Activated CD4-positive, alpha-beta T cell treated with anti-CD3 and anti-CD28 coated beads for 4 hours (primary cell): ENCODE measurements around the gene SLC28A1.
"Not testable (repeated sequence)": the region's sequence is repeated elsewhere in the genome, so short reads cannot be mapped to it uniquely, and the experiment has no call there.

Experiments
- DNase-seq, 2 donors: peaks; one replicate each; pipeline ENCODE4 v3.0.0-alpha.2; 2020

SLC28A1 gene

DNA sequence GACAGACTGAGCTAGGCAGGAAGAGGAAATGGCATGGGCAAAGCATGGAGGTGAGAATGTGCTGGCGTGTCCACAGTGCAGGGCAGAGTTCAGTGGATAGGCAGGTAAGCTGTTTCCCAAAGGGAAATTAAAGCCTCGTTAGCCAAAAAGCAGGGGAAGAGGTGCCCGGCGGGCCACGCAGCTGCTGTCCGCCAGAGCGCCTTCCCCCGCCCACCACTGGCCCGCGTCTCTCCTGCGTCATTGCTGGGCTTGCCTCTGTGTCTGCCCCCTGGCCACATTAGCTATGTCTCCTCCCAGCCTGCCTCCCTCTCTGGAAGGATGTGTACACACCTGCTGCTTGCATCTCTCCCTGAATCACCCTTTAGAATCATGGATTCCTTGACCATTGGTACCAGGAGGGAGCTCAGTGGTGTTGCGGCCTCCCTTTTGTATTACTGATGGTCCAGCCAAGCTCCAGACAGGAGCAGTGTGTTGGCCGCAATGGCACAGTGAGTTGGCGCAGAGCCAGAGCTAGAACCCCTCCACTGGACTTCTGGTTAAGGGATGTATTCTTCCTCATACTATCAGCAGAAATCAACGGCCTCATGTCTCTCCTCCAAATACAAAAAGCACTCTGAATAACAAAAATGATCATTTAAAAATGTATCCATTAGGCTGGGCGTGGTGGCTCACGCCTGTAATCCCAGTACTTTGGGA lies 26.6 kb downstream of the SLC28A1 start:
- DNase-seq, result no peak

DNA sequence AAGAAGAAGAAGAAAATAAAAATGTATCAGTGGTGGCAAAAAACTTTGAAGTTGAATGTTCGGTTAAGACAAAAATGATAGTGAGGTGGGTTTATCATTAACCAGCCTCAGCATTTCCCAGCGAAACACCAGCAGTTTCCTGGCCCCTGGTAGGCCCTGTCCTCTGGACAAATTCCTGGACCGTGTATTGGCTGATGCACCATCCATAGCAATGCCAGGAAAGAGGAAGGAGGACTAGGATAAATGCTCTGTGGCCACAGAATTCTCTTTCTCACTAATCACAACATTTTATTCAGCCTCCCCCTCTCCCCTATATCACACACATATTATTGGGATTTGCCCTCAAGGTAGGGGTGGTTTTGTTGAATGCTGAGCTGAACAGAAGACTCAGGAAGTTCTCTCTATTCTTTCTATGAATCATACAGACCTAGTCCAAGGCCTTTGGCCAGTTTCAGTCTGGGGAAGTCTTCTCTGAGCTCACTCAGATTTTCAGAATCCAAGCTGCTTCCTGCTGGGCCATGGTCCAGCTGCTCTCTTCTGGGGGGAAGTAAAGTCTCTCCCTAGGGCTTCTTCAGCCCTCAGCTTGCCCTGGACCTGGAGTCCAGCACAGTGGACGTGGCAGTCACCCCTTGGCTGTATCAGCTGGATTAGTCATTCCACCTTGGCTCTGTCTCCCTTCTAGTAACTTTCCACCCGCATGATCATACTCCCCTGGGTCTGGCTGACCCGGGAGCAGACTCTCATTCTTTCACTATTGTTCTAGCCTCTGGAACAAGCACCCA lies 27.6 kb downstream of the SLC28A1 start:
- DNase-seq, result no peak

DNA sequence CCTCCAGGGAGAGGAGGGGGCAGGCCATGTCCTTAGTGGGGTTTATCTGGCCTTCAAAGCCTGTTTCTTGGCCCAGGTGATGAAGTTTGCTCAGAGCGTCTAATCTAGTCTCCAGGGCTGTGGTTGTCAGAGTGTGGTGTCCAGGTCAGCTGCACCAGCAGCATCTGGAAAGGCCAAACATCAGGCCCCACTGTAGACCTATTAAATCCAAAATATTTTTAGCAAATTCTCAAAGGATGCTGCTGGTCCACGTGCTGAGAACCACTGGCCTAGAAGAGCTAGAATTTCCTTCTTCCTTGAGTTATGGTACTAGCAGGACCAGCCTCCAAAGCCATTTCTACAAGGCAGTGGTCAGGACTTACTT lies 28.9 kb downstream of the SLC28A1 start:
- DNase-seq, result no peak

DNA sequence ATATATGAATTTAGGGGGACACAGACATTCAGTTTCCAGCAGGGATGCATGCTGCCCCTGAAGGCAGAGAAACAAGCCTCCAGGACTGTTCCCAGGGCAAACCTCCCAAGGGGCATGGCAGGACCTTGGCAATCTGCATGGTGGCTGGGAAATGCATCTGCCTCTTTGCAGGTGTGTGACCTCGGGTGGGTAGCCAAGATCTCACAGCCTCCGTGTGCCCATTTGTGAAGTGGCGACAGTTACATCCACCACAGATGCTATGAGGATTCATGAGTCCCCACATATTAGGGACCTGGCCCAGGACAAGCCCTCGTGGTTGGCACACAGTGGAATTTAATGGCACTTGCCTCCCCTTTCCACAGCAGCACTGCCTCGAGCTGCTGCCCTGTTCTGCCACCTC lies 29.9 kb downstream of the SLC28A1 start:
- no peak for DNase-seq

DNA sequence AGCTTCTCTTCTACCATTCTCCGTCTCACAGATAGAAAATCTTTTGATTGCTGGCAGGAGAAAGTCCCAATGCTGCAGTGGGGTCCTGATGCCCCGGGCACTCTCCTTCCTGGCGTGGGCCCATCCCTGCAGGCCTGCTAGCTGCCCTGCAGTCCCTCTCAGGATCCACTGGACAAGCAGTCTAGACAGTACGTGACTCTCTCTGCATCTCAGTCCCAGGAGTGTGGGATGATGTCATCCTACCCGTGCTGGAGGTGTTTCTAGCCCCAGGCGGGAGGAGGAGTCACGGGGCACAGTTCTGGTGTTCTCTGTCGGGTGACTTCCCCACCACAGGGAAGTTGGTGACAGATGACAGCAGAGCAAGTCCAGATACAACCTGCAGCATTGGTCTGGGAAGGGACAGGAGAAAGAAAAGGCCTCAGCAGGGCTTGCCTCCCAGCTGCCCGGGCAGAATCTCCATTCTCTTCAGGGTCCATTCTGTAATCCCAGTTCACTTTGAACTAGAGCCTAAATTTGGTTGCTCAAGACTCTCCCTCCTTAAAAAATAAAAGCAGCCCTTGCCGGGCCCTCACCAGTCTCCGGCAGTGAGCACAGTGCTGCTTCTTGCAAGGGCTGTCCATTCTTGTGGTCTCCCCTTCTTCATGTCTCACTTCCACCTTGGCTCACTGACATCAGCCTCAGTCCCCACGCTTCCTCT lies 30.6 kb downstream of the SLC28A1 start:
- DNase-seq, result peak; percentile 11 to 19

DNA sequence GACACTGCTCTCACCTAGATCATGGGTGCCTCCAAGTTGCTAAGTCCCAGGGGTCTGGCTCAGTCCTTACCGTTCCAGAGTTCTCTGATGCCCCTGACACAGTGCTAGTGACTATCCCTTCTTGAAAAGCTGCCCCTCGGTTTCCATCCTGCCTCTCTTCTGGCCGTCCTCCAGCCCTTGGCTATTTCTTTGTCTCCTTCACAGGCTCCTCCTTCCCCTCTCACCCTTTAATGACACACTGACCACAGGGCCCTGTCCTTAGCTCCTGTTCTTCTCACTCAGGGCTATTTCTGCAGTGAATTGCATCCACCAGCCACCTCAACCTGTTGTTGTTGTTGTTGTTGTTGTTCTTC lies 31.1 kb downstream of the SLC28A1 start:
- DNase-seq, result no peak

DNA sequence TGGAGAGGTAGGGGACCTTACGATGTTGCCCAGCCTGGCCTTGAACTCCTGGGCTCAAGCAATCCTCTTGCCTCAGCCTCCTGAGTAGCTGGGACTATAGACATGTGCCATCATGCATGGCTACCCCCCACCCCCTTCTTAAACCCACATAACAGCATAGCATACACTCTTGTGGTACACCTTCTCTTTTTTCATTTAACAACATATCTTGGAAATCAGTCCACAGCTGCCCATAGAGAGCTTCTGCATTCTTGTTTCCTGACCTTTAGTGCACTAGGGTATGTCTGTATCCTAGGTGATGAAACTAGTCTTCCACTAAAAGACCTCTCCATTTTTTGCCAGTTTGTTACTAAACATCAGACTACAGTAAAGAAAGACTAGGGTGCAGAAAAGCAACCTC lies 33.0 kb downstream of the SLC28A1 start:
- no peak for DNase-seq

DNA sequence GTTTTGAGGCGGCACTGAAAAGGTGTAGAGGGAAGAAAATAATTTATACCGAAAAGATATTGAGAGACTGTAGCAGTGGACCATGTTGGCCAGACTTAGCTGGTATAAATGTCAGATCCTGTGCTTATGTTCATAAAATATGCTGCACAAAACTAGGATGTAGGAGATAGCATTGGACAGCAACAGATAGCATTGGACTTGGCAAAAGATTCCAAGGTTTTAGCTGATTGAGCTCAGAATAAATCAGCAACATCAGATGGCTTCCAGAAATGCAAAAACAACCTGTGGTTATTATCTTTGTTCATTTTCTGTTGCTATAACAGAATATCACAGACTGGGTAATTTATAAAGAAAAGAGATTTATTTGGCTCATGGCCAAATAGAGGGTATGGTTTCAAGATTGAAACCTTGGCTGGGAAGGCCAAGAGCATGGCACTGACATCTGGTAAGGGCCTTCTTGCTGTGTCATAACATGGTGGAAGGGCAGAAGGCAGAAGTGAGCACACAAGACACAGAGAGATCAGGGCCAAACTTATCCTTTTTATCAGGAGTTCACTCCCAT lies 34.7 kb downstream of the SLC28A1 start:
- no peak for DNase-seq

DNA sequence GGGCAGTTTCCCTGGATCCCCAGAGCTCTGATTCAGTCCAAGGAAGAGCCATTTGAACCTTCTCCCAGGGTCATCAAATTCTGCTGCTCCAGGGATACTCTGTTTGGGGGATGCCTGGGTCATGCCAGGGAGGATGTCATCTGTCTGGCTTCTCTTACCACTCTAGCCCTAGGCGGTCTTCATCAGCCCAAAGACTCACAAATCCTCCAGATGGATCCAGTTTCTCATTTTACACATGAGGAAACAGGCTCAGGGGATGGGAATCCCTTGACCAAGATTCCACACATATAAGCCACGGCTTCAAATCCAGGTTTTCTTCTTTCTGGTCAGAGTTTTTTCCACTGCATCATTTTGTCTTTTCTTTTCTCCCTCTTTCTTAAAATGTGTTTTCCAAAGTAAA lies 36.7 kb downstream of the SLC28A1 start:
- DNase-seq, result no peak

DNA sequence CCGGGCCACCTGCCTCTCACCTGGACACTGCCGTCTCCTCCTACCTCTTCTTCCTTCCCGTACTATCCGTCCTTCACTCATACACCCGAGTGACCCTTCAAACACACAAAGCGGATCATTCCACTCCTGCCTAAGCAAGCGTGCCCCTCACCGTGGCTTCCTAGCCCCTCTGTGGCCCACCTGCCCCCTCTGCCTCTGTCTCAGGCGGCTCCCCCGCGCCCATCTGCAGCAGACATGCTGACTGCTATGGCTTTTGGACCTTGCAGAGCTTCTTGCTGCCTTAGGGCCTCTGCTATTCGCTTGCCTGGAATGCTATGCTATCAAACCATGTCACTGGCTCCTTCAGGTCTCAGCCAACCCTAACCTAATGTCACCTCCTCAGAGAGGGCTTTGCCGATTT lies 38.1 kb downstream of the SLC28A1 start:
- DNase-seq, result no peak

DNA sequence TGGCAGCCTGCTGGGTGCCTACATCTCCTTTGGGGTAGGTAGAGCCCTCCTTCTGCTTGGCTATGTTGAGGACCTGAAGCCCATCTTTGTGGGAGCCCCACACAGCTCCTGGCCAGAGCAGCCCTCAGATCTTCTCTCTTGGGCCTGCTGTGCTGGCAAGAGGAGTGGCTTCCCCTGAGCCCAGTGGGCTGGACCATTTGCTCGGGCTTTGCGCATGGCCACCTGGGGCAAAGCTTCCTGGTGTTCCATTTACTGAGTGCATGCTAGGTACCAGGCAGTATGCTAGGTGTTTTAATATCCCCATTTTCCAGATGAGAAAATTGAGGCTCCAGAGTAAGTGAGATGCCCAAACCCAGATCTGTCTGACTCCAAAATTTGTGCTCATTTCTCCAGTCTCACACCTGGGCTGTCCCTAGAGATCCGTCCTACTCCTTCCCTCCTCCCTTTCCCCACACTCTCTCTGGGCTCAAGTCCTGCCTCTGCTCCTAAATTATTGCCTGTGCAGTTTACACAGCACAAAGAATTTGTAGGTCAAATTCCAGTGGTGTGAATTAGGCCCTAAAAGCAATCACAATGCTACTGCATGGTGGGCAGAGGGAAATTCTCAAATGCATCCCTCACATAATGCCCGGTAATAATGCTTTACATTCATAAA lies 39.7 kb downstream of the SLC28A1 start:
- no peak for DNase-seq

DNA sequence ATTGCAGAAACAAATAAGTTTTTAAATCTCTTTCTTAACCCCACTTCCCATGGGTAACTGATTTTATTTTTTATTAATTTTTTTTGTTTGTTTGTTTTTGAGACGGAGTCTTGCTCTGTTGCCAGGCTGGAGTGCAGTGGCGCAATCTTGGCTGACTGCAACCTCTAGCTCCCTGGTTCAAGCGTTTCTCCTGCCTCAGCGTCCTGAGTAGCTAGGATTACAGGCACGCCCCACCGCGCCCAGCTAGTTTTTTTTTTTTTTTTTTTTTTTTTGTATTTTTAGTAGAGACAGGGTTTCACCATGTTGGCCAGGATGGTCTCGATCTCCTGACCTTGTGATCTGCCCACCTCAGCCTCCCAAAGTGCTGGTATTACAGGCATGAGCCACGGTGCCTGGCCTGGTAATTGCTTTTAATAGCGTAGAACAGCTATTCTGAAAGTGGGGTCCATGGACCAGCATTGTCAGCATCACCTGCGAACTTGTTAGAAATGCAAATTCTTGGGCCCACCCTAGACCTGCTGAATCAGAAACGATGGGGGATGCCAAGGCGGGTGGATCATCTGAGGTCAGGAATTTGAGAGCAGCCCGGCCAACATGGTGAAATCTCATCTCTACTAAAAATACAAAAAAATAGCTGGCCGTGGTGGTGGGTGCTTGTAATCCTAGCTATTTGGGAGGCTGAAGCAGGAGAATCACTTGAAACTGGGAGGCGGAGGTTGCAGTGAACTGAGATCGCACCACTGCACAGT lies 40.5 kb downstream of the SLC28A1 start:
- not testable (repeated sequence) for DNase-seq

DNA sequence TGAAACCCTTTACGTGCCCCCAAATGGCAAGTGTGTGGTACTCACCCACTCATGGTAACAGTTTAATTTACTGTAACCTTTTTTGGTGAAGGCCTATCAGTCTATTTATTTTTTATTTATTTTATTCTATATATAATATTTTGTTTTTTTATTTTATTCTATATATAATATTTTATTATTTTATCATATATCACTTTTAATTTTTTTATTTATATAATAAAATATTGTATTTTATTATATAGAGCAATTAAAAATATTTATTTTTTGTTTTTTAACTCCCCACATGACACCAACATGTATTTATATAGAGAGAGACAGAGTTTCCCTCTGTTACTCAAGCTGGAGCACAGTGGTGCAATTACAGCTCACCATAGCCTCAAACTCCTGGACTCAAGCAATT lies 41.4 kb downstream of the SLC28A1 start:
- DNase-seq, result no peak

DNA sequence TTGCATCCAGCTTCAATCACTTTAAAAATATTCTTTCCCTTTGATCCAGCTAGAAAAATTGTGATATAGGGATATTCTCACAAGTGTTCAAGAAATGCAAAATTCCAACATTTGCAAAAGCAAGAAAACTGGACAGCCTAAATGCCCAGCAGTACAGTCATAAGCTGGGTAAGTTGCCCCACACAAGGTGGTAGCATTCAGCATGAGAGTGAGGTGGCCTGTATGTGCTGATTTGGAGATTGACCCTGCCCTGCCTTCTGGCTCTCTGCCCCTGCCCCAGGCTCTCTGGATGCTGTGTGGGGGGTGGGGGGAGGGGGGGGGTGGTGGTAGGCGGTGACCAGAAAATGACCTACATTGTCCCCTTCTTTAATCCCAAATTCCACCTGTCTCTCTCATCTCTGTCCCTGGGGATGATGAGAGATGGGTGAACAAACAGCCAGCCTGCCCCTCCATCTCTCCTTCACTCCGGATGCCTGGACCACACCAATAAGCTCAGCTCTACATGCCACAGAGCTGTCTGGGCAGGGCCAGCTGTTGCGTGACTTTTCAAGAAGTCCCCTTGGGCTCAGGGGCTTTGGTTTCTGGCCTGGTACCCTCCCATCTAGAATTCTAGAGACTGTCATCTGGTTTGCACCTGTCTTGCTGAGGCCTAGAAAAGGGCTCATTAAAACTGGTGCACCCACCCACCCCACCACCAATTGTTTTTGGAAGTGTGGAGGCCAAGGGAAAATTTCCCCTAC lies 42.2 kb downstream of the SLC28A1 start:
- DNase-seq, result no peak

DNA sequence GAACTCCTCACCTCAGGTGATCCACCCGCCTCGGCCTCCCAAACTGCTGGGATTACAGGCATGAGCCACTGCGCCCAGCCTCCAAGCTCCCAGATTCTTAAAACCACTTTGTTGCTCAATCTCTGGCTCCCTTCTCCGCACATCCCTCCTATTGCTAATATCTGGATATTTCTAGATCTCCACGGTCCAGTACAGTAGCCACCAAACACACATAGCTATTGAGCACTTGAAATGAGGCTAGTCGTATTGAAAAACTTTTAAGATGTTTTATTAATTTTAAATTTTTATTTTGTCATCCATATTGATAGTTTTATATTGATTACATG lies 44.3 kb downstream of the SLC28A1 start:
- DNase-seq, result no peak

DNA sequence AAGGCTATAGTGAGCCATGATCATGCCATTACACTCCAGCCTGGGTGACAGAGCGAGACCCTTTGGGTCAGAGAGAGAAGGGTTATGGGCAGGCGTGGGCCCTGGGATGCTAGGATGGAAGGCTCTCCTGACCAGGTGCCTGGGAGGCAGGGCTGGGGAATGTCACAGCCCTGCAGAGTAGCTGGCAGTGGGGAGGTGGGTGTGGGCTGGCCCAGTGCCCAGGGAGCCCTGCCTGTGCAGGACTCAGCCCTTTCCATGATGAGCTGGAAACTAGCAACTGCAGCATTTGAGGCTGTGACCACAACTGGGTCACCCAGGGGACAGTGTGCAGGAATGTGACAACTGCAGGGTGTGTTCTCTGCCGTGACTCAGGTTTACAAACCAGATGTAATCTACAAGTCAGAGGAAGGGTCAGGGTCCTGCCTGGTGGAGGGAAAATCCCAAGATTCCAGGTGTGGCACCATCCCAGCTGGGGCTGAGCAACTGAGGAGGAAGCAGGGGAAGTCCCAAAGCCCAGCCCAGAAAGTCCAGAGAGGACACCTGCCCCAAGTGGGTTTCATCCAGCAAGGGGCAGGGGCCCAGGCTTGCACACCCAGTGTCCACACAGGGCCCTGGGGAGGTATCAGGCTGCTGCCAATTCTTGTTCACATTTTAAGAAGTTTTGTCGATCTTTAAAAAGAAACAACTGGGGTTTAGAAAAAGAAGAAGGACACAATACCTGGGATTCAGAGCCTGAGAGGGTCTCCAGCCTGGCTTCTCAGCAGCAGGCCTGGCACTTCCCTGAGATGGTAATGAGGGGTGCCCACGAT lies 45.5 kb downstream of the SLC28A1 start:
- no peak for DNase-seq

DNA sequence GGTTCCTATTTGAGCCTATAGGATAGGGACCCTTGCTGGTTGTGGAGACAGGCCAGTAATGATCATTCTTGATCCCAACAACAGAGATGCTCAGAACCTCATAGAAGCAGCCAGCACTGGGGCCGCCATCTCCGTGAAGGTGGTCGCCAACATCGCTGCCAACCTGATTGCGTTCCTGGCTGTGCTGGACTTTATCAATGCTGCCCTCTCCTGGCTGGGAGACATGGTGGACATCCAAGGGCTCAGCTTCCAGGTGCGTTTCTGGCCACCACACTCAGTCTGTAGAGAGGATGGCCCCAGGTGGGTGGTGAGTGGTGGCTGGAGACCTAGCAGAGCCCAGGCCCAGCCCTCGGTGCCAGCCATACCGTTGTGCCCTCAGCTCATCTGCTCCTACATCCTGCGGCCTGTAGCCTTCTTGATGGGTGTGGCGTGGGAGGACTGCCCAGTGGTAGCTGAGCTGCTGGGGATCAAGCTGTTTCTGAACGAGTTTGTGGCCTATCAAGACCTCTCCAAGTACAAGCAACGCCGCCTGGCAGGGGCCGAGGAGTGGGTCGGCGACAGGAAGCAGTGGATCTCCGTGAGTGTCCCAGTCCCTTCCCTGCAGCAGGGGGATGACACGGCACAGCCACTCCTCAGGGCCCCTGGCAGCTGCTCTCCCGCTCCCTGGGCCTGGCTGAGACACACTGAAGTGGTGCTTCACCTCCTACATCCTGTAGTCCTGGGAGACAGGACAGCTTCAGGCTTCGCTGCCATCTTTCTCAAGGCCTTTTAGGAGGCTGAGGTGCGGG lies 50.7 kb downstream of the SLC28A1 start:
- DNase-seq, result no peak

DNA sequence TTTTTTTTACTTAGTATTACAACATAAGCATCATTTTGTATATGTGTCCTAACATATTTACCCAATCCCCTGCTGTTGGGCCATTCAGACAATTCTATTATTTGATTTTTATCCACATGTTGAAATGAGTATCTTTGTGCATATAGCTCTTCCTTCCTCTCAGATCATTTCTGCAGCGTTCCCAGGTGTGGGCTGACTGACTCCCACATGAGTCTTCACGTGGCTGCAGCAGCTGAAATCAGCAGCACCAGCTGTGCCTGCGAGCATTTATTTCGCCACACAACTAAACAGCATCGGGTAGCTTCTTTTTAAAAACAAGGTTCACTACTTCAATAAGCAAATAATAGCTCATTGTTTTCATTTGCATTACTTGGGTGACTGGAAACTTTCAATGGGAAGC lies 52.7 kb downstream of the SLC28A1 start:
- no peak for DNase-seq

DNA sequence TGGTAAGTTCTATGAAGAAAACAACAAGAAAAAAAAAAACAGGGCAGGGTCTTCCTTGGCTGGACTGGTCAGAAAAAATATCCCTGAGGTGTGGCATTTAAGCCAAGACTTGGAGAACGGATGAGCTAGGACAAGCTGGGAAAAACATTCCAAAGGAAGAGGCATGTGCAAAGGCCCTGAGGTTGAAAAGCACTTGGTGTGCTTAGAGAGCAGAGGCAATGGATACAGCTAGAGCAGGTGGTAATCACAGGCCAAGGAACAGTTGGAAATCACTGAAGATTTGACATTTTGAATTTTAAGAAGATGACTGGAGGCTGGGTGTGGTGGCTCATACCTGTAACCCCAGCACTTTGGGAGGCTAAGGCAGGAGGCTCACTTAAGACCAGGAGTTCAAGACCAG lies 54.3 kb downstream of the SLC28A1 start:
- no peak for DNase-seq

DNA sequence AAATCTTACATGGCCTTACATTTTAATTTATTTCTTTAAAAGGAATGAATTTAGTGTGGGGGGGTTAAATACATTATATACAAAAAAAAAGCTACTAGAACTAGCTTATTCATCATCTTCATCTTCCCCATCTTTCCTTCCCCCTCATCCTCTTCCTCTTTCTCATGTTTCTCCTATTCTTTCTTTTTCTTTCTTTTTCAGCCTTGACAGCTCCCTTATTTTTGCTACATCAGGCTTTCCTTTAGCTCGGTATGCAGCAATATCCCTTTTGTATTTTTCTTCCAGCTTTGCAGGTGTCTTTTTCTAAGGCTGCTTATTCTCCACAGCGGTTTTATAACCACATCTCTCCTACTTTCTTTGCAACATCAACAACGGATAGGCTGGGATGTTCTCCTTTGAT lies 55.9 kb downstream of the SLC28A1 start:
- no peak for DNase-seq
